Measurements from ENCODE around the gene CPVL. TPM values are rescaled to one million over a fixed set of nuclear protein-coding genes. Genes with fewer than 3 reads are reported as not detected.

The CPVL gene
- total and polyA plus RNA-seq, 2 of the 8 experiments (the other 6 are each of a cell fraction or from before 2014, with no cell fraction given): 40.0 to 55.0 TPM

- ChIA-PET POLR2A (ENCODE audit: partially characterized antibody) (no interaction called here), CTCF (ENCODE audit: partially characterized antibody) (interaction anchor here (0.5 to 3.7 kb wide), 53 partner anchors 8 to 1232 kb away, joined by 3 to 36 read pairs (median 5); partner anchors contain the start of gene CPVL)
- Histone ChIP-seq H3K4ac (replicated peaks; ENCODE audit: insufficient read length, low read depth, low read length) (no peak overlapping the region), H3K79me1 (ENCODE audit: low read depth, low read length) (no peaks in the 10 kb centered on the region), H2AFZ (ENCODE audit: low read length) (no peak overlapping the region), H2BK20ac (ENCODE audit: low read length) (no peak overlapping the region), H2BK15ac (ENCODE audit: low read length) (no peak overlapping the region), H3K36me3 (ENCODE audit: control insufficient read depth in 2 of 4, insufficient read depth in 4 of 4, low read length in 3 of 4) (no peaks in the 10 kb centered on the region), H3K9ac (replicated peaks in 1 of 4; ENCODE audit: extremely low read depth in 1 of 4, low read depth in 3 of 4, low read length in 3 of 4) (no peak overlapping the region), H3K4me3 (ENCODE audit: extremely low read depth in 1 of 4, insufficient read depth in 2 of 4, low read depth in 3 of 4, low read length in 4 of 4) (peak overlapping the region in 1 of 4 experiments; percentile 31; a peak in 2 of 8 replicates), H2BK120ac (replicated peaks; ENCODE audit: low read depth, low read length) (no peak overlapping the region), H2AK5ac (ENCODE audit: low read depth, low read length) (no peak overlapping the region), H3K14ac (ENCODE audit: insufficient read length) (no peak overlapping the region), H3K79me2 (ENCODE audit: control insufficient read depth in 1 of 2, insufficient read depth in 2 of 2, low read length in 2 of 2) (no peaks in the 10 kb centered on the region), H3K56ac (replicated peaks; ENCODE audit: insufficient read length, low read depth, low read length) (no peak overlapping the region), H3K27ac (ENCODE audit: low read depth, low read length) (no peak overlapping the region), H3K23ac (ENCODE audit: insufficient read length) (no peak overlapping the region), H3K23me2 (ENCODE audit: low read depth, low read length) (peaks cover 14% of the 10 kb centered on the region), H4K5ac (ENCODE audit: insufficient read length, low read depth, low read length) (no peak overlapping the region), H4K20me1 (replicated peaks in 1 of 2; ENCODE audit: control insufficient read depth in 1 of 2, insufficient read depth in 2 of 2, low read length in 2 of 2) (no peaks in the 10 kb centered on the region), H2BK12ac (ENCODE audit: low read depth, low read length) (no peak overlapping the region), H3K18ac (ENCODE audit: extremely low read depth, low read length) (no peak overlapping the region), H4K8ac (ENCODE audit: extremely low read depth, insufficient read depth, low read length) (no peak overlapping the region), H3K4me1 (replicated peaks in 1 of 4; ENCODE audit: control insufficient read depth in 3 of 4, insufficient read depth in 4 of 4, low read length in 3 of 4) (peaks cover 2 to 14% (median 7%) of the 10 kb centered on the region in 4 experiments; a peak in 4 of 7 replicates), H2BK5ac (ENCODE audit: low read depth, low read length) (no peak overlapping the region), H3K9me3 (ENCODE audit: insufficient read depth in 2 of 2, low read depth in 1 of 2, low read length in 1 of 2) (no peaks in the 10 kb centered on the region), H4K91ac (replicated peaks; ENCODE audit: insufficient read length, low read length) (no peak overlapping the region), H3K27me3 (replicated peaks in 1 of 4; ENCODE audit: control insufficient read depth in 3 of 4, extremely low read depth in 1 of 4, insufficient read depth in 3 of 4, low read length in 3 of 4) (peaks cover 14 to 43% (median 38%) of the 10 kb centered on the region in 4 experiments), H3K4me2 (ENCODE audit: insufficient read depth in 1 of 2, low read depth in 2 of 2, low read length in 2 of 2) (peak overlapping the region; percentile 11 to 49; a peak in 2 of 4 replicates)
- TF ChIP-seq CHD2 (IDR thresholded peaks at IDR 0.05; ENCODE audit: low read length) (no peak), SRF (IDR thresholded peaks at IDR 0.05; ENCODE audit: low read depth, low read length) (no peak), KDM5A (IDR thresholded peaks at IDR 0.05; ENCODE audit: low read length) (no peak), SP1 (IDR thresholded peaks at IDR 0.05; ENCODE audit: low read depth, low read length) (no peak), POU5F1 (IDR thresholded peaks at IDR 0.05; ENCODE audit: low read depth, low read length) (no peak), CTBP2 (IDR thresholded peaks at IDR 0.05; ENCODE audit: borderline replicate concordance, insufficient read depth, insufficient read length, low read length) (no peak), SP4 (IDR thresholded peaks at IDR 0.05; ENCODE audit: low read length) (no peak), SUZ12 (IDR thresholded peaks at IDR 0.05; ENCODE audit: low read length) (no peak), FOSL1 (IDR thresholded peaks at IDR 0.05; ENCODE audit: insufficient read depth, low read depth, low read length) (no peak), SAP30 (IDR thresholded peaks at IDR 0.05; ENCODE audit: insufficient read depth, insufficient replicate concordance, low read length) (no peak), TBP (IDR thresholded peaks at IDR 0.05; ENCODE audit: low read depth, low read length) (no peak)
- FAIRE-seq: no peak
- WGBS, 2 experiments (ENCODE audit: extremely low coverage in 1 of 2, insufficient coverage in 1 of 2, insufficient read length in 1 of 2, insufficient replicate concordance in 2 of 2, low coverage in 1 of 2, low lambda C conversion rate in 2 of 2, missing lambda C conversion rate in 1 of 2): 48% methylated on average over 5 of the region's 5 CpGs; no CpG with 5 or more reads in 1 of the 2 experiments
- DNase-seq (ENCODE audit: low read depth in 1 of 2, low spot score in 2 of 2): no peak
These were observed 44.2 kb upstream of the CPVL start for GRCh38 chr7:29190349-29191045.

Data from H1 (cell line).